Erythroblast (primary cell): ENCODE data around the gene RELN.

ENCODE experiments used
- GATA1 ChIP-seq: IDR thresholded peaks from 2 replicates; pipeline ENCODE4 v1.6.1; 2011; ENCODE audit warnings: low read depth, mild to moderate bottlenecking, control low read depth, low read length, moderate library complexity
- POLR2A ChIP-seq: IDR thresholded peaks from 2 replicates; pipeline ENCODE4 v1.6.1; 2011; ENCODE audit warnings: mild to moderate bottlenecking, low read length

DNA sequence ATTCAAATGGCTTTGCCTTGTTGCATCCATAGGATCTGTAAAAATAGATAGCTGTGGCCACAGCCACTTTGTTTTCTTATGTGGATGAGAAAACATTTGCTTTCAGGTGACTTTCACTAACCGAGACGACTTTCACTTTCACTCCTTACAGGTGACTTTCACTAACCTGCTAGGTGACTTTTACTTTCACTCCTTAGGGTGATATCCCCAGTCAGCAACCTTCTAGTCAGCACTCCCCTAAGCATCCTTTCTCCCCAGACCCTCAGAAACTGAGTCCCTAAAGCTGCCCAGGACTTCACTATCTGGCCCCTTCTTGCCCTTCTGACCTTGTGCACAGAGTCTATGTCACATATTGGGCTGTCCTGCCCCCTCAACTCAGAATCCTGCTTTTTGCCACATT is 177.5 kb downstream of the RELN start:
- TF ChIP-seq POLR2A = no peak
- TF ChIP-seq GATA1 = no peak
